ENCODE measurements around the gene CRYAB.

CRYAB gene, protein sequence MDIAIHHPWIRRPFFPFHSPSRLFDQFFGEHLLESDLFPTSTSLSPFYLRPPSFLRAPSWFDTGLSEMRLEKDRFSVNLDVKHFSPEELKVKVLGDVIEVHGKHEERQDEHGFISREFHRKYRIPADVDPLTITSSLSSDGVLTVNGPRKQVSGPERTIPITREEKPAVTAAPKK

DNA sequence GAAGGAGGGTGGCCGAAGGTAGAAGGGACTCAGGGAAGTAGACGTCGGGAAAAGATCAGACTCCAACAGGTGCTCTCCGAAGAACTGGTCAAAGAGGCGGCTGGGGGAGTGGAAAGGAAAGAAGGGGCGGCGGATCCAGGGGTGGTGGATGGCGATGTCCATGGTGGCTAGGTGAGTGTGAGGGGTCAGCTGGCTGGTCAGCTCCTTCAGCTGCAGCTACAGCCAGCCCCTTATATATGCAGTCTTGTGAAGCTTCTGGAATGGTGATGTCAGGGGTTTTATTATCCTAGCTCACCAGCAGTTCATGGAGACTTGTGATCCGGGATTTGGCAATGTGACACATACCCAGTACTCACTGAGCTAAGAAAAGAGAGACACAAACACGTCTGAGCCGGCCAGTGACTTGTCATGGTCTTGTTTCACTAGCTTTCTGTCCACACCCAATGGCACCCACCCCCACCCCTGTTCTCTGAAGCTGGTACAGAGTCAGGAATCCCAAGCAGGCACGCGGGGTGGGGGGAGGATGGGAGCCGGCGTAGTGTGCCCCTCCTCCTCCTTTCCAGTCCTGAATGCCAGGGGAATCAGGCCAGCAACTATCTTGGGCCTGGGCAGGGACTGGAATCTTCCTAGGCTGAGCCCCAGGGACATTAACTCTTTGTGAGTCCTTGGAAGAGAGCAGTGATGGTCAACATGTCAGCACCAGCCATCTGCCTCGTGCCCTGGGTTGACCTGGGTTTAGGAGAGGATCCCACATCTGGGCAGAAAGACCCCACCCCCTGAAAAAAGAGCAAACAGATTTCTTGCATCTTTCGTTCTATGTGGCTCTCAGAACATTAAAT is at the start of gene CRYAB:
TSS of gene CRYAB (minus strand) at position 208 of the 839 bp plus-strand sequence. CDS start at position 162, 46 bp downstream.
- no peak for DNase-seq

DNA sequence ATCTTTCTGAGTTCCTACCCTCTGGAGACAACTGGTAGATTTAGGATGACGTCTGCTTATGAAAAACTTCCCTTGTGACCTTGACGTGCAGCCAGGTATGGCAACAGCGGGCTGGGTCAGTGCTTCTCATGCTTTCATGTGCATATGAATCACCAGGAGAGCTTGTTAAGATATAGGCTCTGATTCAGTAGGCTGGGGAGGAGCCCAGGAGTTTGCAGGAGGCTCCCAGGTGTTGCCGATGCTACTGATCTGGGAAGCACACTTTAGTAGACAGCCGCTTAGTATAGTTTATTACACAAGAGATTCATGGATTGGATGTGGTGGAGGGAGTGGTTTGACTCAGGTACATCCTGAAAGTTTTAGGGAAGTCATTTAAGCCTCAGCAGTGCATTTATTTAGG is 49.3 kb upstream of the CRYAB start:
- no peak for DNase-seq

DNA sequence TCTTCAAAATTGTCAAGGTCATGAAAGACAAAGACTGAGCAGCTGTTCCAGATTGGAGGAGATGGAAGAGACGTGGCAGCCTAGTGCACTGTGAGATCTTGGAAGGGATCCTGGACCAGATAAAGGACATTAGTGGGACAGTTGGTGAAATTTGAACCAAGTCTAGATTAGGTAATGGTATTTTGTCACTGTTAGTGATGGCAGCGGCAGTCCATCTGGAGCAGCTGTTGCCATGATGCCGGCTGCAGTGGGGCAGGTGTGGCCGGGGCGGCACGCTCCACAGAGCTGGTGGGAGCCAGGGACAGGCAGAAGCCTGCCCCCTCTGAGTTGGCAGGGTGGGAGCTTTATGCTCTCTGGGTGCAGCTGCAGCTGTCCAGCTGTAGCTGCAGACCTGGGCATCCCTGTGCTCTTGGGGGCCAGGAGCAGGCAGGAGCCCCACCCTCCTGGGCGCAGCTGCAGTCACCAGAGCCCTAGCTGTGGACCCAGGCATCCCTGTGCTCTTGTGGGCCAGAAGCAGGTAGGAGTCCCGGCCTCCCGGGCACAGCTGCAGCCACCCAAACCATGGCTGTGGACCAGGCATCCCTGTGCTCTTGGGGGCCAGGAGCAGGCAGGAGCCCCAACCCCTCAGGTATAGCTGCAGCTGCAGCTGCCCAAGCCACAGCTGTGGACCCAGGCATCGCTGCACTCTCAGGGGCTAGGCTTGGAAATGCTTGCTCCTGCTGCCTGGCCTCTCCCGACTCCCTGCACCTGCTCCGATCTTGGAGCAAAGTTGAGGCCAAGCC is 46.3 kb upstream of the CRYAB start:
- no peak for DNase-seq

DNA sequence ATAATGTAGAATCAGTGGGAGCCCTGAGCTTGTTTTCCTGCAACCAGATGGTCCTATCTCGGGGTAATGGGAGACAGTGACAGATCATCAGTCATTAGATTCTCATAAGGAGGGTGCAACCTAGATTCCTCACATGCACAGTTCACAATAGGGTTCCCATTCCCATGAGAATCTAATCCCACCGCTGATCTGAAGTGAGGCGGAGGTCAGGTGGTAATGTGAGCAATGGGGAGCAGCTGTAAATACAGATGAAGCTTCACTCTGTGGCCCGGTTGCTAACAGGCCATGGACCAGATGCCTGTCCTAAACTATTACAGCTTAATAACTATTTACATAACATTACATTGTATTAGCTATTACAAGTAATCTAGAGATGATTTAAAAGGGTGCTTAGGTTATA is 42.6 kb upstream of the CRYAB start:
- DNase-seq = no peak

DNA sequence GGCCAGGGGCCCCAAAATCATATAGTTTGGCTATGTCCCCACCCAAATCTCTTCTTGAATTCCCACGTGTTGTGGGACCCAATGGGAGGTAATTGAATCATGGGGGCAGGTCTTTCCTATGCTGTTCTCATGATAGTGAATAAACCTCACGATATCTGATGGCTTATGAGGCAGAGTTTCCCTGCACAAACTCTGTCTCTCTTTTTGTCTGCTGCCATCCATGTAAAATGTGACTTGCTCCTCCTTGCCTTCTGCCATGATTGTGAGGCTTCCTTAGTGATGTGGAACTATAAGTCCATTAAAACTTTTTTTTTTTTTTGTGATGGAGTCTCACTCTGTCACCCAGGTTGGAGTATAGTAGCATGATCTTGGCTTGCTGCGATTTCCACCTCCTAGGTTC is 40.0 kb upstream of the CRYAB start:
- DNase-seq = no peak

DNA sequence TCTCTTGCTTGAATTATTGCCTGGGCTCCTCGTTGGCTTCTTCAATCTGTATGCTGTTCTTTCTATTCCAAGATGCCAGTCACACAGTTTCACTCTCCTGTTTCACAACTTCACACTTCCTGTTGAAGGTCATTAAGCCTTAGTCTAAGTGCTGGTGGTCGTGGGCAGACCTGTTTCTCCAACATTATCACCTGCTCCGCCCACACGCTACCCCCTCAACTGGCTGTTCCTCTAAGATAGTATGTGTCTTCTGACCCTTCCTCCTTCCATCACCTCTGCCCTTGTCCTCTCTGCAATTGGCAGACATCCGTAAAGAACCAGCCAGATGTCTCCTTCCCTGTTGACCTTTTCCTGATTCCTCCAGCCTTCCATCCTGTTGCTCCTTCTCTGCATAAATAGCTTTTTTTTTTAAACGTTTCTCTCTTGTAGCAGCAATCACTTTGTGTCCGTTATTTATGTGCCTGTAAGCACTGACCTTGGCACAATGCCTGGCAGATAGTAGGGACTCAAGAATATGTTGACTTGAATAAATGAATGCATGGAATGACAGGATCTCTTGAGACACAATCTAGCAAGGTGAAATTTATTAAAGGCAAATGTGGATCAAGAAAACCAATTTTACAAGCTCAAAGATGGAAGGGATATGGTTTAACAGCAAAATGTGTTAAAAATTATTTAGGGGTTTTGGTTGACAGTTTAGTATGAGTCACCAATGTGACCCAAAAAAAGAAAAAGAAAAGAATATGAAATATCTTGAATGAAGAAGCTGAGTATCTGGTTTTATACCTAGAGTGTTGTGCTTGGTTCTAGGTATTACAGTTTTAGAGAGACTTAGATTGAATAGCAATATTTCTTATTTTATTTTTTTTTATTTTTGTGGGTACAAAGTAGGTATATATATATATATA is 38.2 kb upstream of the CRYAB start:
- no peak for DNase-seq

DNA sequence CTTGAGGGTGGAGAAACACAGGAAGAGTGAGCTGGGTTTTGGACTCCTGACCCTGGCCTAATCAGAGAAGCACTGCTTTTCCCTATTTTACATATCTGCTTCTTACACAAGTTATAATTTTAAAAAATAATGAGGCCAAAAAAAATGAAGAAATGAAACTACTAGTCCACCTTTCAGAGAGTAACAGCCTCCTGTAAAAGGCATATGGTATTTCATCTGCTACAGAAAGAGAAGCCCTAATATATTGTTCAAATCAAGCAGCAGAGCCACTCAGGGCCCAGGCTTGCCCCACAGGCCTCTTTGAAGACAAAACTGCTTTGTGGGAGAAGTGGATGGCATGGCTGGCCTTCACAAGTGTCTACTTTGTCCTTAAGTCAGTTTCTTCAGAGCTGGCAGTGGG is 35.6 kb upstream of the CRYAB start:
- DNase-seq = no peak

DNA sequence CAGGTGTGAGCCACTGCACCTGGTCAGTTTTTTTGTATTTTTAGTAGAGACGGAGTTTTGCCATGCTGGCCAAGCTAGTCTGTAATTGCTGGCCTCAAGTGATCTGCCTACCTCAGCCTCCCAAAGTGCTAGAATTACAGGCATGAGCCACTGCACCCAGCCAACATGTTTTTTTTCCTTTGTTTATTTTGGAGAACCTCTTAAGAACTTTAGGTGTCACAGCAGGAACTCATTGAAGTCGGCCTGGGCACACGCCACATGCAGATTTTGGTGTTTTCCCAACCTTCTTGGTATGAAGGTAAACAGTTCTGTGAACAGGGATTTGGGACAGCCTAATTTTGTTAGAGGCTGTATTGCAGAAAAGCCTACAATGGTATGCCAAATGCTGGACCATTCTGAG is 34.9 kb upstream of the CRYAB start:
- DNase-seq = no peak

DNA sequence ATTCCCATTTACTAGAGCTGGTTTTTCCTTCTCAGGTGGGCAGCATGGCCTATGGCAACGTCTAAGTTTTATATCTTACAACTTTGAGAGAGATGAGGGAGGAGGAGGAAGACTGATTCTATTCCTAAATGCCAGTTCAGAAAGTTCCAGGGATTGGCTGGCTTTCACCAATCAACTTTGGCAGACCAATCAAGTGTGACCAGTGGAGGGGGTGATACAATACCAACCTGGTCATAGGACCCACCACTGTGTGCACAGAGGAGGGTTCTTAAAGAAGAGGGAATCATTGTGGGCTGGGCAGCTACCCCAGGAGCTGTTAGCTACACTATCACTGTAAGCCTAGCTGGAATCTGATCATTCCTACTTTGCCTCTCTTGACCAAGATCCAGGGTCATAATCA is 33.6 kb upstream of the CRYAB start:
- DNase-seq = no peak

DNA sequence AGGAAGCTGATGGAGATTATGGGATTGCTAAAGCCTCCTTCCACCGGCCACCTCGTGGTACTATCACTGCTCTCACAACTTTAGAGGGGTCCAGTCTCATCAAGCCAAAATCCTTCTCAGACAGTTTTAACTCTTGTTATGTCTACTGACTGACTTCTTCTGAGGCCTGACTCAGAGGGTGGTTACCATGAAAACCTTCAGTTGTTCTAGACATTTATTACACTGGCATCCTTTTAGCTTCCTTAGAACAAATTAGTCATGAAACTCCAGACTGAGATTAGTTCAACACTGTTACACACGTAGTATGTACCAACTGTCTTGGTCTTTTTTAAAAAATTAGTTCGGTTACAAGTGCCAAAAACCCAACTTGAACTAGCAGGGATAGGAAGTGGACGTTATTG is 33.1 kb upstream of the CRYAB start:
- no peak for DNase-seq

DNA sequence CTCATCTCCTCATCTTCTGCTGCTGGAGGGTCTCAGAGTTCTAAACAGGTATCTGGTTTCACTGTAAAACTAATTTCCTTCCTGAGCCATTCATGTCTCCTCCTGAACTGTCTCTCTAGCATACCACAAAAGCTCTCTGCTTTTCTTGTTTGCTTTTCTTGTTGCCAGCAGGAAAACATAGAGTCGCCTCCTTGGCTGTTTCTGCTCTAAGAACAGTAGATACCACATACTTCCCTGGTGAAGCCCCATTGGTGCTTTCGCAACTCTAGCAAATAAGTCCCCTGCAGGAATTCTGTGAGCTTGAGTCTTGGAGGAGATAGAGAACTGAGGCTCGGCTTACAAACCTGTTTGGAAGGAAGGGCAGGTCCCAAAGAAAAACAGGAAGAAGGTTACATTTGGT is 32.6 kb upstream of the CRYAB start:
- no peak for DNase-seq

DNA sequence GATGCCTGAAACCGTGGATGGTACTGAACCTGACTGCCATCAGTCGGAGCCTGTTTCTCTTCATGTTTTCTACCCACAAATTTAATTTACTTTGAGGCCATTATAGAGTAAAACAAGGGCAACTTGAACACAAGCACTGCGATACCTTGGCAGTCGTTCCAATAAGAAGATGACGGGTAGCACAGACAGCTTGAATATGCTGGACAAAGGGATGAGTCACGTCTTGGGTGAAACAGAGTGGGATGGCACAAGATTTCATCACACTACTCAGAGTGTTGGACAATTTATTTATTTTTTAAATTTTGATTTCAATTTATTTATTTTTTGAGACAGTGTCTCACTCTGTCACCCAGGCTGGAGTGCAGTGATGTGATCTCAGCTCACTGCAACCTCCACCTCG is 31.3 kb upstream of the CRYAB start:
- no peak for DNase-seq

DNA sequence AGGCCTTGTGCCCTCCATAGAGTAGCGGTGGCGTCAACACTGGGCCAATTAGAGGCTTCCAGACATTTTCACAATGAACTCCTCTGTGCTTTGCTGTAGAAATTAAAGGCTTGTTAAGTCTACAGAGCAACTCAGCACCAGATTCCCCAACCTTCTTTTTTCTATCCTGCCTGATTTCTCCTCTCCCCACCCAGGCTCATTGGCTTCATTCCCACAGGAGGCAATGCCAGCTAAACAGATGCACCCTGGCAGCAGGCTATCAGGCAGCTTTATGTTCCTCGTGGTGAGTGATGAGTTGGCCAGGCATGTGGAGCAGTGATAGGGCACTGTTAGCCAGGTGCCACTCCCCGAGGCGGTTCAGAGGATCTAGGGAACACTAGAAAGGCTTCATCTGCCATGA is 30.4 kb upstream of the CRYAB start:
- DNase-seq = no peak

DNA sequence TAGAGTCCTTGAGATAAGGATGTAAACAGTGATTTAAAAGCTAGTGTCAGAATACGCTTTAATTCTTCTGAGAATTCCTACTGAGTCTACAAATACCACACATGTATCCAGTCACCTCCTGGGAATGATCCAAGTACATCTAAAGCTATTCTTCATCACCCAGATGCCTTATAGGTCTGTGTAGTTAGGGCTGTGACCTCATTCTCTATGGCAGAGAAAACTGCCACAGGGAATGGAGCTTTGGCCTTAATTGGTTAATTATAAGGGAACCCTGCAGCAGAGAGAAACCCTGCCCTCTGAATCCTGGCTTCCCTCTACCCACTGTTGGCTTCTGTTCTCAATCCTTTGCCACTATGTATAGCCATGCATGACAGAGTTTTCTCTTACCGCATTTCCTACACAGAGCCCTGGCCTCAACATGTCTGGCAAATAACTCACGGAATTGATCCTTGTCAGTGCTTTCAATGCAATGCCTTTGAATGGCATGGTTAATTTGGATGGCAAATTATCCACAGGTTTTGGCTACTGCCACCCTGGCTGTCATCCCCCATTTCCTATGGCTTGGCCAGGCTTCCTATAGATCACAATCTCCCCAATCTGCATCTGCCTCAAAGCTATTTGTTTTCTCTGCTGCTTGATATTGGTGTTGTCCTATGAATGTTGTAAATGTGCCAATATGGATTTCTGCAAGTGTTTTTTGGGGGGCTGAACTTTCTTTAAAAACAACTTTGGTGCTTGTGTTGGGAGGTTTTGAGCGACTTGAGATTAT is 28.4 kb upstream of the CRYAB start:
- no peak for DNase-seq

DNA sequence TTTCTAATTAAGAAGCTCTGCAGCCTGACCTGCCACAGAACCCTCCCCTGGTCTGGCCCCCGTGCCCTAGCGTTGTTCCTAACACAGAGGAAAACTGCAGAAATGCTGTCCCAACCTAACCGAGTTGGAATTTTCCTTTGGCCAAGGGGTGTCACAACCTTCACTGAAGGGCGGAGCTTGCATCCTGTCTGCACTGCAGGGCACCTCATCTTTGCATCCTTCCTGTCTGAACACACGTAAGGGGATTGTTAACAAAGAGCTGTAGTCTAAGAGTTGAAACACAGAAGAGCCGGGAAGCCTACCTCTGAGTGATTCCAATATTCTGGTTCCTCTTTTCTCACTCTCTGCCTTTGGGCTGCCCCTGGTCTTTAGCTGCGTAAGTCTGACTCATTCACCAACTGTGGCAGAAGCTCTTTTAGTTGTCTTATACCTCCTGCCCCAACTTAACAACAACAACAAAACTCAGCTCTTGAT is 27.2 kb upstream of the CRYAB start:
- DNase-seq = peak; percentile 91

DNA sequence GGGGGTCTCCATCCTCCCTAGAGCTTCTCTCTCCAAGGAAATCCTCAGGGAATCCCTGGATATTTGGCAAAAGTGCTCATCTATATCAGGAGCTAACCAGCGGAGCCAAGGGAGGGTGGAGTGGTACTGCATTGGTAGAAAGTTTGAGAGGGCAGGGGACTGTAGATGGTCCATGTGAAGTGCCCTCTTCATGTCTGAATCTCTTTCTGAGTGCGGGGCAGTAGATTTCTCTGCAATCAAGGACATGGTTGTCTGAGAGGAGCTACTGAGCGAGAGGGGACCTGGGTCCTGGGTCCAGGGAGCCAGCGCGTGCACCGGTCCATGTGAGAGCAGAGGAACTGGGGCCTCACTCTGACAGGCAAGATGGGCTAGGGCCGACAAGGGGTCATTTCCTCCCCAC is 26.3 kb upstream of the CRYAB start:
- DNase-seq = no peak

DNA sequence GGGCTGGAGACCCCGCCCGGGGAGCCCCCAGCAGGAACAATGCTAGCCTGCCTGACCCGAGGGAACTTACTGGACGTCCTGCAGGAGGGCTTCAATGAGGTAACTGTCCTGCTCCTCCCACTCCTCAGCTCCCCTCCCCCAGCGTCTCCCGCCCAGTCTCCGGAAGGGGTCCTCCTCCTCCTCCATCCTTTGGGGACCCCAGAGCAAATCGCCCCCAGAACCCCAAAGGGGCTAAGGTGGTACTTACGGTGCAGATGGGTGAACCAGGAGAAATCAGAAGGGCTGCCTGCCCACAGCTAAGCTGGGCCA is 25.8 kb upstream of the CRYAB start:
- DNase-seq = no peak

DNA sequence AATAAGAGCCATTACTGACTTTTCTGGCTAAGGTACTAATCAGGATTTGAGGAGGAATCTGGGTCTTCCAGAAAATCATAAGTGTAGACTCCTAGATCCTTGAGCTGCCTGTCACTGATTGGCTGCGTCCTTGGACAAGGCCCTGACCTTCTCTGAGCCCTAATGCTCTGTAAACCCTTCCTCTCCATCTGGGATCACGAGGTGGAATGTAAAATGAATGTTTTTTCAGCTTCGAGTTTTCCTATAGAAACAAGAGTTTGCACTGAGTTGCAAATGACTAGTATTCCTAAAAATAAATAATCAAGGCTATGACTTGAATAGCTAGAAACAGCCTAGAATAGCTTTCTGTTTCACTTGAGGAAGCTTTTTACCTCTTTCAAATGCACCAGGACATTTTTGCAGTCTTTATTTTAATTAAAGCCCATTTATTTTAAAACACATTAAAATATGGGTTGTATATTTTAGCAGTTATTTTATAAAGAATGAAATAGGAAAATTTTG is 24.5 kb upstream of the CRYAB start:
- peak; percentile 47 for DNase-seq

DNA sequence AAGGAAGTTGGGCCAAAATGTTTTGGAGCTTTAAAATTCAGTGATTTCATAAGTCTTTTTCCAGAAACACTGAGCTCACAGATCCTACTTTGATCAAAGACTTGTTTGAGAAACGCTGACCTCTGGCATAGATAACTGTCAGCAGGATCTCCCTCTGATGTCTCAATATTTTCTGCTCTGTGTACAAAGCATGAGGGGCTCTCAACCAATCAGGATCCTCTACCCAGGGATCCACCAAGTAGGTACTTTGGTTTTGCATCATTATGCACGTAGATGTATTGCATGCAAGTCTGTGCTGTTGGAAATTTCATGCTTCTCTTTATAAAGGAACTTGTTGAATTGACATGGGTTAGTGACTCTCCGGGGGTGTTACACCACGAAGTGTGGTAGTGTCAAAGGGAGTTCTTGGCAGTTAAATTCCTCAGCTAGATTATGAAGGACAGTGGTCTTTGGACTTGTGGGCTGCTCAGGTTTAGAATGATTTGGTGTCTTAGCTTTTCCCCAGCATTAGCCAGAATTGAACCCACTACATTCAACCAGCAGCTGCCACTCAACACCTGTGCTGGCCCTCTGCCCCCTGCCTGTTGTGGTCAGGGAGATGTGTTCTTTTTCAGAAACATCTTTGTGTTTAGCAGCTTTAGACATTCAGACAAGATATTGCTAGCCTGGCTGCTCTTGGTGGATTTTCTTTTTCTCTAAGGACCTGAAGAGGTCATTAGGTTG is 23.9 kb upstream of the CRYAB start:
- DNase-seq = peak; percentile 62

DNA sequence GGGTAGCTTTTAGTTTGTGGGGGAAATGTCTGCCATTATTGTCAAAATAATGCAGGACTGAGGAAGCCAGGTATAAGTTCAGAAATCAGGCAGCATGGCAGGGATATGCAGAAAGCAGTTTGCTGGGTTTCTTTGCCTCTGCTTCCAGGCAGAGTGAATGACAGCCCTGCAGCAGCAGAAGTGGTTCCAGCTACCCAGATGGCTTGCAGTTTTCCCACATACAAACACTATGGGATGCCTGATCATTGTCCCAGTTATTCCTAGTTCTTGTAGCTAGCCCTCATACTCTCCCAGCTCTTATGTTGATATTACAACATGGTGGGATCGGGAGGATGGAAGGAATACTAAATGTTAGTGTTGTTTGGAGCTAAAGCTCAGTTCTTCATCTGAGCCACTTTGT is 22.7 kb upstream of the CRYAB start:
- no peak for DNase-seq

DNA sequence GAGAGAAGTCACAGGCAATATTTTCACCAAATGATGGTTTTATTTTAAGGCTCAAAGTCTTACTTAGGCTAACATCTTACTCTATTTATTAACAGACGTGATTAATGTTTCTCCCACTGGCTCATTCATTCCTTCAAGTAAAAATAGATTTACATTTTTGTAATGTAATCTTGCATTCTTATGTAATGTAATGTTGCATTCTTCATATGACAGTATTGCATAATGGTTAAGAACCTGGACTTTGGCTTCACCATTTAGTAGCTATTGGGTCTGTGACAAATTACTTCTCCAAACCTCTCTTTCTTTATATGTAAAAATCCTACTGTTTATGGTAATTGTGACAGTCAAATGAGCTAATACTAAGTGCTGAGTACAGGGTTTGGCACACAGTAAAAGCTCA is 22.3 kb upstream of the CRYAB start:
- no peak for DNase-seq
